Stomach (tissue), 4 donors: Measurements from ENCODE around the gene PRDM2.

Source experiments
- CTCF ChIP-seq, 7 experiments: fragments of 450-650 bp in 4 of 7; fragments of 200-600 bp in 3 of 7; sonication (generic) in 3 of 7; IDR thresholded peaks; one replicate each; pipeline ENCODE4 v1.5.1; 2016 to 2019; ENCODE audit warnings: antibody characterized with exemption in 7 of 7, control low read depth in 2 of 7, mild to moderate bottlenecking in 1 of 7
- EP300 ChIP-seq: sonication (generic); formaldehyde crosslinking; IDR thresholded peaks from one replicate; pipeline ENCODE4 v1.6.1; 2017; ENCODE audit warnings: antibody characterized with exemption

DNA sequence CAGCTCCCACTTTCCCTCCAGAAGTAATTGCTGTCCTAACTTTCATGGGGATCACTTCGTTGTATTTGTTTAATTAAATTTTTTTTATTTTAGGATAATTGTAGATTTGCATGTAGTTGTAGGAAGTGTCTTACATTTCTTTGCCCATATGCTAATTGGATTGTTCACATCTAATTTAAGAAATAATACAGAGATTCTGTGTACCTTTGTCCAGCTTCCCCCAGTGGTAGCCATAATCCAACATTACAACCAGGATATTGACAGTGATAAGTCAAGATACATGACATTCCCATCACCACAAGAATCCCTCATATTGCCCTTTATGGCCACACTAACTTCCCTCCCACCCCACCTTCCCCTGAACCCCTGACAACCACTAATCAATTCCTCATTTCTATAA is 136.6 kb downstream of the PRDM2 start:
- no peak for TF ChIP-seq CTCF (IDR thresholded peaks at IDR 0.05)
- no peak for TF ChIP-seq EP300
